H1 (cell line): Measurements from ENCODE around the gene TMEM45B. TPM values are rescaled to one million over a fixed set of nuclear protein-coding genes. Genes with fewer than 3 reads are reported as not detected.

ENCODE experiments used
- CTCF ChIA-PET: fragments of 300-600 bp; sonication (Branson Sonifier 250); formaldehyde crosslinking; loops from one replicate; lab custom pipeline; 2021; ENCODE audit not compliant: partially characterized antibody; lab: Charles Lee
- POLR2A ChIA-PET: fragments of 300-600 bp; sonication (Branson Sonifier 250); formaldehyde crosslinking; loops from one replicate; lab custom pipeline; 2021; ENCODE audit warnings: inconsistent platforms; ENCODE audit not compliant: partially characterized antibody; lab: Charles Lee
- DNase-seq, 2 experiments: peaks; one replicate each; pipeline versions ENCODE4 v3.0.0 to v3.0.0-alpha.2; 2010 to 2022; ENCODE audit warnings: low spot score in 2 of 2, low read depth in 1 of 2, mixed read lengths in 1 of 2
- FAIRE-seq: peaks from 2 replicates; lab custom pipeline; 2011; peaks lifted over from hg19 to GRCh38; lab: Jason Lieb, UNC
- H2AFZ ChIP-seq: 2 replicates; pipeline ENCODE4 v1.8.1; 2012; ENCODE audit warnings: low read length, inconsistent platforms
- H2AK5ac ChIP-seq: 2 replicates; pipeline ENCODE4 v1.6.1; 2013; ENCODE audit warnings: low read depth, low read length
- H2BK120ac ChIP-seq: replicated peaks from 2 replicates; pipeline ENCODE3; 2013; ENCODE audit warnings: low read depth, low read length, inconsistent platforms
- H2BK12ac ChIP-seq: 2 replicates; pipeline ENCODE4 v1.6.1; 2013; ENCODE audit warnings: low read depth, low read length
- H2BK15ac ChIP-seq: 2 replicates; pipeline ENCODE4 v1.6.1; 2013; ENCODE audit warnings: low read length
- H2BK20ac ChIP-seq: 2 replicates; pipeline ENCODE4 v1.6.1; 2013; ENCODE audit warnings: low read length
- H2BK5ac ChIP-seq: 2 replicates; pipeline ENCODE4 v1.6.1; 2013; ENCODE audit warnings: low read depth, low read length
- H3K14ac ChIP-seq: 2 replicates; pipeline ENCODE4 v1.6.1; 2013; ENCODE audit warnings: inconsistent platforms; ENCODE audit not compliant: insufficient read length
- H3K18ac ChIP-seq: 2 replicates; pipeline ENCODE4 v1.6.1; 2013; ENCODE audit warnings: low read length; ENCODE audit errors: extremely low read depth
- H3K23ac ChIP-seq: 2 replicates; pipeline ENCODE4 v1.6.1; 2013; ENCODE audit warnings: inconsistent platforms; ENCODE audit not compliant: insufficient read length
- H3K23me2 ChIP-seq: 2 replicates; pipeline ENCODE4 v1.6.1; 2013; ENCODE audit warnings: low read depth, low read length
- H3K27ac ChIP-seq: 2 replicates; pipeline ENCODE4 v1.6.1; 2011; ENCODE audit warnings: low read depth, low read length, inconsistent platforms
- H3K27me3 ChIP-seq, 4 experiments: replicated peaks in 1 of 4; 1 replicate in 1 of 4; 2 replicates in 3 of 4; pipeline versions ENCODE4 v1.6.1 to v1.8.1; 2011 to 2013; ENCODE audit warnings: low read length in 3 of 4, mild to moderate bottlenecking in 3 of 4, inconsistent platforms in 2 of 4, mixed read lengths in 2 of 4, moderate library complexity in 1 of 4; ENCODE audit not compliant: control insufficient read depth in 3 of 4, insufficient read depth in 3 of 4; ENCODE audit errors: extremely low read depth in 1 of 4
- H3K36me3 ChIP-seq, 4 experiments: 2 replicates each; pipeline versions ENCODE4 v1.6.1 to v1.8.1; 2011 to 2013; ENCODE audit warnings: mild to moderate bottlenecking in 4 of 4, low read length in 3 of 4, moderate library complexity in 2 of 4, control low read depth in 1 of 4, inconsistent platforms in 1 of 4; ENCODE audit not compliant: insufficient read depth in 4 of 4, control insufficient read depth in 2 of 4
- H3K4ac ChIP-seq: replicated peaks from 2 replicates; pipeline ENCODE3; 2013; ENCODE audit warnings: low read length, low read depth, mixed read lengths, inconsistent platforms; ENCODE audit not compliant: insufficient read length
- H3K4me1 ChIP-seq, 4 experiments: replicated peaks in 1 of 4; 1 replicate in 1 of 4; 2 replicates in 3 of 4; pipeline versions ENCODE4 v1.6.1 to v1.8.1; 2011 to 2013; ENCODE audit warnings: low read length in 3 of 4, inconsistent platforms in 2 of 4, mixed read lengths in 1 of 4; ENCODE audit not compliant: insufficient read depth in 4 of 4, control insufficient read depth in 3 of 4
- H3K4me2 ChIP-seq, 2 experiments: 2 replicates each; pipeline versions ENCODE4 v1.6.1 to v1.8.1; 2011 to 2013; ENCODE audit warnings: low read depth in 2 of 2, low read length in 2 of 2, control low read depth in 1 of 2, inconsistent platforms in 1 of 2, mild to moderate bottlenecking in 1 of 2; ENCODE audit not compliant: insufficient read depth in 1 of 2
- H3K4me3 ChIP-seq, 4 experiments: fragments of 200-600, 300-600 bp in 1 of 4; sonication (generic), shearing (Covaris generic), sonication (Bioruptor Twin) in 1 of 4; 2 replicates each; pipeline versions ENCODE4 v1.5.1 to v1.8.1; 2011 to 2016; ENCODE audit warnings: low read length in 4 of 4, low read depth in 3 of 4, control low read depth in 2 of 4, inconsistent platforms in 2 of 4, mild to moderate bottlenecking in 2 of 4, mixed read lengths in 1 of 4, moderate library complexity in 1 of 4; ENCODE audit not compliant: insufficient read depth in 2 of 4; ENCODE audit errors: extremely low read depth in 1 of 4
- H3K56ac ChIP-seq: replicated peaks from 2 replicates; pipeline ENCODE3; 2013; ENCODE audit warnings: low read depth, mild to moderate bottlenecking, mixed read lengths, low read length, inconsistent platforms; ENCODE audit not compliant: insufficient read length
- H3K79me1 ChIP-seq: 2 replicates; pipeline ENCODE4 v1.6.1; 2013; ENCODE audit warnings: low read depth, low read length, control low read depth
- H3K79me2 ChIP-seq, 2 experiments: 2 replicates each; pipeline versions ENCODE4 v1.6.1 to v1.8.1; 2012 to 2013; ENCODE audit warnings: low read length in 2 of 2, mild to moderate bottlenecking in 2 of 2, inconsistent platforms in 1 of 2; ENCODE audit not compliant: insufficient read depth in 2 of 2, control insufficient read depth in 1 of 2
- H3K9ac ChIP-seq, 4 experiments: replicated peaks in 1 of 4; 1 replicate in 1 of 4; 2 replicates in 3 of 4; pipeline versions ENCODE4 v1.6.1 to v1.8.1; 2011 to 2013; ENCODE audit warnings: low read depth in 3 of 4, low read length in 3 of 4, control low read depth in 2 of 4, mild to moderate bottlenecking in 2 of 4, moderate library complexity in 2 of 4, inconsistent platforms in 1 of 4; ENCODE audit errors: extremely low read depth in 1 of 4
- H3K9me3 ChIP-seq, 2 experiments: 2 replicates each; pipeline versions ENCODE4 v1.6.1 to v1.8.1; 2012 to 2013; ENCODE audit warnings: mild to moderate bottlenecking in 2 of 2, moderate library complexity in 2 of 2, control low read depth in 1 of 2, inconsistent platforms in 1 of 2, low read depth in 1 of 2, low read length in 1 of 2, mixed read lengths in 1 of 2; ENCODE audit not compliant: insufficient read depth in 2 of 2
- H4K20me1 ChIP-seq, 2 experiments: replicated peaks in 1 of 2; 2 replicates each; pipeline versions ENCODE3 to v1.8.1; 2011 to 2013; ENCODE audit warnings: inconsistent platforms in 2 of 2, low read length in 2 of 2, mild to moderate bottlenecking in 1 of 2; ENCODE audit not compliant: insufficient read depth in 2 of 2, control insufficient read depth in 1 of 2
- H4K5ac ChIP-seq: 2 replicates; pipeline ENCODE4 v1.6.1; 2013; ENCODE audit warnings: low read length, low read depth, mixed read lengths, inconsistent platforms; ENCODE audit not compliant: insufficient read length
- H4K8ac ChIP-seq: 2 replicates; pipeline ENCODE4 v1.8.0; 2013; ENCODE audit warnings: mild to moderate bottlenecking, moderate library complexity, low read length, inconsistent platforms; ENCODE audit not compliant: insufficient read depth; ENCODE audit errors: extremely low read depth
- H4K91ac ChIP-seq: replicated peaks from 2 replicates; pipeline ENCODE3; 2013; ENCODE audit warnings: low read length, mixed read lengths, inconsistent platforms; ENCODE audit not compliant: insufficient read length
- CEBPB ChIP-seq: IDR thresholded peaks from 2 replicates; pipeline ENCODE4 v1.6.1; 2012; ENCODE audit warnings: low read depth, low read length
- CREB1 ChIP-seq: IDR thresholded peaks from 2 replicates; pipeline ENCODE4 v1.6.1; 2012; ENCODE audit warnings: inconsistent platforms
- JUN ChIP-seq: IDR thresholded peaks from 2 replicates; pipeline ENCODE4 v1.6.1; 2011; ENCODE audit warnings: low read depth, mild to moderate bottlenecking, improper control_type of control experiment, low read length
- JUND ChIP-seq: IDR thresholded peaks from 2 replicates; pipeline ENCODE4 v1.6.1; 2011; ENCODE audit warnings: mild to moderate bottlenecking, improper control_type of control experiment, low read length
- KDM1A ChIP-seq: fragments of 200-600, 300-600 bp; sonication (generic); IDR thresholded peaks from 2 replicates; pipeline ENCODE4 v1.7.1; 2016; ENCODE audit warnings: mild to moderate bottlenecking, low read length, borderline replicate concordance
- MAFK ChIP-seq: IDR thresholded peaks from 2 replicates; pipeline ENCODE4 v1.6.1; 2012; ENCODE audit warnings: low read depth, mild to moderate bottlenecking, improper control_type of control experiment, low read length
- RAD21 ChIP-seq, 2 experiments: IDR thresholded peaks in 1 of 2; conservative IDR thresholded peaks in 1 of 2; 2 replicates each; pipeline ENCODE4 v1.6.1; 2011; ENCODE audit warnings: low read depth in 2 of 2, low read length in 2 of 2, improper control_type of control experiment in 1 of 2, inconsistent platforms in 1 of 2, mild to moderate bottlenecking in 1 of 2, moderate library complexity in 1 of 2
- SIX5 ChIP-seq: IDR thresholded peaks from 2 replicates; pipeline ENCODE4 v1.6.1; 2011; ENCODE audit warnings: mild to moderate bottlenecking, low read depth, low read length
- SP1 ChIP-seq: IDR thresholded peaks from 2 replicates; pipeline ENCODE4 v1.6.1; 2011; ENCODE audit warnings: low read depth, low read length
- YY1 ChIP-seq: IDR thresholded peaks from 2 replicates; pipeline ENCODE4 v1.6.1; 2011; ENCODE audit warnings: low read depth, mild to moderate bottlenecking, low read length
- ZNF274 ChIP-seq: IDR thresholded peaks from 2 replicates; pipeline ENCODE4 v1.7.0; 2012; ENCODE audit warnings: low read length, borderline replicate concordance; ENCODE audit errors: extremely low read depth
- WGBS, 2 experiments: shearing (Covaris generic) in 1 of 2; methylation state at CpG; one replicate each; pipeline versions ENCODE4 v1.1.6 to v1.1.7; 2013 to 2015; ENCODE audit warnings: low lambda C conversion rate in 2 of 2, mixed read lengths in 2 of 2, inconsistent platforms in 1 of 2, low coverage in 1 of 2, missing lambda C conversion rate in 1 of 2; ENCODE audit not compliant: insufficient replicate concordance in 2 of 2, insufficient coverage in 1 of 2, insufficient read length in 1 of 2; ENCODE audit errors: extremely low coverage in 1 of 2, missing lambda C conversion rate in 1 of 2; 5-methylcytosine and 5-hydroxymethylcytosine counted together
- polyA plus RNA-seq, 7 experiments: library from polyadenylated mRNA; depleted of rRNA in 3 of 7; stranded (reverse) in 5 of 7; unstranded in 2 of 7; fragments of >200 nt in 5 of 7; fragments of 200-250 nt in 2 of 7; gene quantifications; 1 replicate in 5 of 7; 2 replicates in 1 of 7; 4 replicates in 1 of 7; pipeline versions ENCODE4 v1.2.1 to v1.2.3, GENCODE V29; 2011 to 2013; ENCODE audit warnings: missing spikeins in 2 of 7, mixed read lengths in 2 of 7
- total RNA-seq: library from RNA; stranded (reverse); fragmentation: NEBNext Ultra II Directional; extraction: Animal tissue kit (Norgen Biotek cat#: 25700); gene quantifications from 2 replicates; pipeline ENCODE4 v1.2.1, GENCODE V29; 2021

The TMEM45B gene
- total and polyA plus RNA-seq, 2 of the 8 experiments (the other 6 are each of a cell fraction or from before 2014, with no cell fraction given), result 0.23 TPM; not detected in 1

GRCh38 chr11:129866311-129866710 lies 50.7 kb downstream of the TMEM45B start:
- no peak overlapping the region for H2BK120ac ChIP-seq
- no peak overlapping the region for H2AFZ ChIP-seq
- no peak overlapping the region for H2BK20ac ChIP-seq
- no peak overlapping the region for H3K18ac ChIP-seq
- ChIA-PET CTCF (interaction anchor here (2.7 kb wide), 1 partner anchor 15 kb away, joined by 10 read pairs; no protein-coding TSS in a partner anchor), POLR2A (no interaction called here)
- no peak overlapping the region for H3K4me3 ChIP-seq
- no peak for DNase-seq
- no peak overlapping the region for H4K5ac ChIP-seq
- no peak overlapping the region for H3K14ac ChIP-seq
- no peaks in the 10 kb centered on the region for H3K79me2 ChIP-seq
- no peaks in the 10 kb centered on the region for H3K27me3 ChIP-seq
- no peak overlapping the region for H2BK5ac ChIP-seq
- no peaks in the 10 kb centered on the region for H3K9me3 ChIP-seq
- H4K8ac ChIP-seq, result no peak overlapping the region
- H4K20me1 ChIP-seq, result peaks cover 0 to 5% of the 10 kb centered on the region in 2 experiments
- peaks cover 26 to 70% (median 56%) of the 10 kb centered on the region in 4 experiments for H3K36me3 ChIP-seq
- H3K4ac ChIP-seq, result no peak overlapping the region
- no peak for FAIRE-seq
- no peak overlapping the region for H3K4me2 ChIP-seq
- H2BK12ac ChIP-seq, result no peak overlapping the region
- H3K4me1 ChIP-seq, result peaks cover 2 to 5% (median 4%) of the 10 kb centered on the region in 4 experiments; a peak in 6 of 7 replicates
- H3K9ac ChIP-seq, result no peak overlapping the region
- TF ChIP-seq MAFK, result no peak
- no peak for TF ChIP-seq CREB1
- TF ChIP-seq YY1, result no peak
- TF ChIP-seq JUND, result no peak
- TF ChIP-seq SIX5, result no peak
- no peak for TF ChIP-seq KDM1A
- TF ChIP-seq CEBPB, result no peak
- TF ChIP-seq ZNF274, result no peak
- TF ChIP-seq JUN, result no peak
- no peak for TF ChIP-seq SP1
- TF ChIP-seq RAD21 (IDR thresholded peaks at IDR 0.05 in 1 of 2, conservative IDR thresholded peaks at IDR 0.05 in 1 of 2; ENCODE audit: low read depth in 2 of 2, low read length in 2 of 2), result no peak
- H3K23me2 ChIP-seq, result no peaks in the 10 kb centered on the region
- H3K23ac ChIP-seq, result no peak overlapping the region
- no peak overlapping the region for H3K56ac ChIP-seq
- no peak overlapping the region for H3K27ac ChIP-seq
- H3K79me1 ChIP-seq, result no peaks in the 10 kb centered on the region
- H2AK5ac ChIP-seq, result no peak overlapping the region
- WGBS, 2 experiments, result 83% methylated on average over 3 of the region's 3 CpGs; no CpG with 5 or more reads in 1 of the 2 experiments
- no peak overlapping the region for H4K91ac ChIP-seq
- no peak overlapping the region for H2BK15ac ChIP-seq
